WTC11 (cell line): Measurements from ENCODE around the gene STXBP6. TPM values are rescaled to one million over a fixed set of nuclear protein-coding genes. Genes with fewer than 3 reads are reported as not detected.

ENCODE experiments used
- ATAC-seq: fragments of 200-7000 bp; cut with Tn5 transposase; 2 replicates; pipeline ENCODE4 v1.10.0; 2021; ENCODE audit warnings: mild to moderate bottlenecking, moderate library complexity
- CTCF ChIA-PET: fragments of 300-600 bp; sonication (Branson Sonifier 250); formaldehyde crosslinking; loops from one replicate; lab custom pipeline; 2021; ENCODE audit warnings: antibody characterized with exemption; lab: Charles Lee
- POLR2A ChIA-PET: fragments of 350-600 bp; sonication (Branson Sonifier 250); formaldehyde crosslinking; loops from one replicate; lab custom pipeline; 2021; ENCODE audit warnings: antibody characterized with exemption; lab: Charles Lee
- DNase-seq: peaks from one replicate; pipeline ENCODE4 v3.0.0; 2021; ENCODE audit warnings: low spot score
- H3K27ac Mint-ChIP-seq: 2 replicates; pipeline ENCODE4 v1.8.0; 2021; ENCODE audit warnings: mixed read lengths
- H3K27me3 Mint-ChIP-seq: 2 replicates; pipeline ENCODE4 v1.8.0; 2021; ENCODE audit warnings: low read depth, mild to moderate bottlenecking, moderate library complexity, mixed read lengths
- H3K36me3 Mint-ChIP-seq: 2 replicates; pipeline ENCODE4 v1.8.0; 2021; ENCODE audit warnings: mixed read lengths
- H3K4me1 Mint-ChIP-seq: 2 replicates; pipeline ENCODE4 v1.8.0; 2022; ENCODE audit warnings: mixed read lengths
- H3K4me3 Mint-ChIP-seq: 2 replicates; pipeline ENCODE4 v1.8.0; 2021; ENCODE audit warnings: mild to moderate bottlenecking, moderate library complexity, mixed read lengths
- H3K9me3 Mint-ChIP-seq: 2 replicates; pipeline ENCODE4 v1.8.0; 2021; ENCODE audit warnings: mixed read lengths
- AFF4 ChIP-seq: sonication (generic); formaldehyde crosslinking; IDR thresholded peaks from 2 replicates; pipeline ENCODE4 v1.8.1; 2023; ENCODE audit warnings: mild to moderate bottlenecking, missing genetic modification reagents, borderline replicate concordance
- AR ChIP-seq: fragments of 250-450 bp; sonication (Bioruptor Pico); IDR thresholded peaks from 2 replicates; pipeline ENCODE4 v1.9.0; 2021; ENCODE audit warnings: mild to moderate bottlenecking
- ESRRA ChIP-seq: sonication (generic); formaldehyde crosslinking; IDR thresholded peaks from 2 replicates; pipeline ENCODE4 v1.8.1; 2022; ENCODE audit warnings: mild to moderate bottlenecking, missing genetic modification reagents, borderline replicate concordance
- IRF1 ChIP-seq: sonication (generic); formaldehyde crosslinking; IDR thresholded peaks from 2 replicates; pipeline ENCODE4 v1.8.0; 2023; ENCODE audit warnings: missing genetic modification reagents
- MXD4 ChIP-seq: fragments of 250-450 bp; sonication (Bioruptor Pico); IDR thresholded peaks from 2 replicates; pipeline ENCODE4 v1.8.0; 2021; ENCODE audit warnings: mild to moderate bottlenecking, moderate library complexity, borderline replicate concordance
- NR2C2 ChIP-seq: sonication (generic); formaldehyde crosslinking; IDR thresholded peaks from 2 replicates; pipeline ENCODE4 v1.8.0; 2022; ENCODE audit warnings: mild to moderate bottlenecking, missing genetic modification reagents
- OVOL2 ChIP-seq: fragments of 250-450 bp; sonication (Bioruptor Pico); IDR thresholded peaks from 2 replicates; pipeline ENCODE4 v1.9.0; 2021; ENCODE audit warnings: mild to moderate bottlenecking, borderline replicate concordance
- PRRX2 ChIP-seq: fragments of 250-450 bp; sonication (Bioruptor Pico); IDR thresholded peaks from 2 replicates; pipeline ENCODE4 v1.8.0; 2021; ENCODE audit warnings: mild to moderate bottlenecking
- RORB ChIP-seq: fragments of 250-450 bp; sonication (Bioruptor Pico); IDR thresholded peaks from 2 replicates; pipeline ENCODE4 v1.9.0; 2021; ENCODE audit warnings: mild to moderate bottlenecking
- USF1 ChIP-seq: sonication (generic); formaldehyde crosslinking; IDR thresholded peaks from 2 replicates; pipeline ENCODE4 v1.8.0; 2022; ENCODE audit warnings: mild to moderate bottlenecking, missing genetic modification reagents
- ZNF121 ChIP-seq: sonication (generic); formaldehyde crosslinking; IDR thresholded peaks from 2 replicates; pipeline ENCODE4 v1.8.0; 2023; ENCODE audit warnings: missing genetic modification reagents
- ZNF138 ChIP-seq: sonication (generic); formaldehyde crosslinking; conservative IDR thresholded peaks from 2 replicates; pipeline ENCODE4 v1.8.1; 2022; ENCODE audit warnings: mild to moderate bottlenecking, moderate library complexity, missing genetic modification reagents
- ZNF263 ChIP-seq: sonication (generic); formaldehyde crosslinking; IDR thresholded peaks from 2 replicates; pipeline ENCODE4 v1.8.1; 2022; ENCODE audit warnings: low read depth, mild to moderate bottlenecking, moderate library complexity, missing genetic modification reagents
- ZNF512 ChIP-seq: sonication (generic); formaldehyde crosslinking; IDR thresholded peaks from 2 replicates; pipeline ENCODE4 v1.8.1; 2022; ENCODE audit warnings: missing genetic modification reagents, borderline replicate concordance
- total RNA-seq: library from RNA; stranded (reverse); gene quantifications from 3 replicates; pipeline ENCODE4 v1.2.3, GENCODE V29; 2021
- TF ChIP-seq, protein P1 (sequence below): sonication (generic); formaldehyde crosslinking; IDR thresholded peaks from 2 replicates; pipeline ENCODE4 v1.8.0; 2022; ENCODE audit warnings: mild to moderate bottlenecking, missing genetic modification reagents

Gene STXBP6
- total RNA-seq, 1 experiment from 2014 or later, result 4.2 TPM

DNA sequence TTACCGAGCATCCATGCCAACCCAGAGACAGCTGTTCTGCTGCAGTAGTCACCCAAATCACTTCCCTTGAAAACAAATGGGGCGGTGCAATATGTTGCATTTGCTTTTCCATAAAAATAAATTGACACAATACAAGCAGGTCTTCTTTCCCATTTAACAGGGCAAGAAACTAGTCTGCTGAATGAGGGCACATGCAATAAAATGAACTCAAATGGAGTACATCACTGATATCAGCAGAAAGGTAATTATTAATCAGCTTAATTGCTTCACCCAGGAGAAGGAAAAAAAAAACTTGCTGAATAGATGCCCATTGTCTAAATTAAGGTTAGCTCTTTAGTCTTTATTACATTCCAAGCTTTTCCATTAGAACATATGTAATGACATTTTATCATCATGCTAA, 240.8 kb downstream of the STXBP6 start (continued):
- TF ChIP-seq ZNF121 (CRISPR knock-in tag), result no peak
- no peak for TF ChIP-seq ZNF138 (CRISPR knock-in tag)
- no peak for TF ChIP-seq AR (CRISPR knock-in tag)
- no peak for TF ChIP-seq NR2C2
- TF ChIP-seq AFF4, result no peak

DNA sequence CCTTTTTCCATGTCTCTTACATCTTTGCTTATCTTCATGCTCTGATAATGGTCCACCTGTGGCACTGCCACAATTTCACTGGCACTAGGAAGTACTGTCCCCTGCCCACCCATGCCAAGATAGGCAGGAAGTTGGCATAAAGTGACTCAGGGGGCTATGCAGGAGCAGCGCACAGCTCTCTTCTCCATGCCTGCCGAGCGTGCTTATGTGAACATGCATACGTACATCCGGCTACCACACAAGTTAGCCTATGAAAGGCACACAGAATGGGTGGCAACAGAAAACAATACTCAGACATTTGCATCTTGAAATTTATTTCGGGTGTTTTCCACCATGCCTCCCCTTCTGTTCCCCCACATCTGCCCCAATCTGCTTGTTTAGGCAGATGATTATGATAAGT, 241.5 kb downstream of the STXBP6 start:
- POLR2A ChIA-PET, result no interaction called here
- Mint-ChIP-seq H3K27ac (no peak overlapping the region), H3K36me3 (no peaks in the 10 kb centered on the region), H3K4me3 (no peak overlapping the region), H3K4me1 (peaks cover 18% of the 10 kb centered on the region), H3K27me3 (no peaks in the 10 kb centered on the region), H3K9me3 (no peaks in the 10 kb centered on the region)
- ATAC-seq (no peak), DNase-seq (no peak)
- CTCF ChIA-PET, result interaction anchor here (1.2 to 2.8 kb wide), 2 partner anchors 9 to 324 kb away, joined by 3 to 10 read pairs; no protein-coding TSS in a partner anchor
- no peak for TF ChIP-seq AR (CRISPR knock-in tag)
- no peak for TF ChIP-seq MXD4
- no peak for TF ChIP-seq OVOL2 (CRISPR knock-in tag)
- no peak for TF ChIP-seq RORB (CRISPR knock-in tag)
- TF ChIP-seq PRRX2 (CRISPR knock-in tag), result no peak
- TF ChIP-seq IRF1 (CRISPR knock-in tag), result no peak
- TF ChIP-seq ZNF512 (CRISPR knock-in tag), result no peak
- TF ChIP-seq ESRRA (CRISPR knock-in tag), result no peak
- TF ChIP-seq, protein P1, sequence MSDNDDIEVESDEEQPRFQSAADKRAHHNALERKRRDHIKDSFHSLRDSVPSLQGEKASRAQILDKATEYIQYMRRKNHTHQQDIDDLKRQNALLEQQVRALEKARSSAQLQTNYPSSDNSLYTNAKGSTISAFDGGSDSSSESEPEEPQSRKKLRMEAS (CRISPR knock-in tag), result no peak
- no peak for TF ChIP-seq ZNF263 (CRISPR knock-in tag)
- TF ChIP-seq USF1 (CRISPR knock-in tag), result no peak
